Fibroblast of lung (primary cell): ENCODE data around the gene CRACR2A.

Experiments
- CTCF ChIP-seq, 2 donors: IDR thresholded peaks in 1 of 2; conservative IDR thresholded peaks in 1 of 2; 1 replicate in 1 of 2; 2 replicates in 1 of 2; pipeline ENCODE4 v1.5.1; 2011 to 2012; ENCODE audit warnings: low read length in 2 of 2, control low read depth in 1 of 2, inconsistent platforms in 1 of 2, low read depth in 1 of 2, mild to moderate bottlenecking in 1 of 2
- EZH2 ChIP-seq: IDR thresholded peaks from 2 replicates; pipeline ENCODE4 v1.5.1; 2012; ENCODE audit warnings: low read length, control low read depth, mild to moderate bottlenecking; ENCODE audit errors: missing control alignments

DNA sequence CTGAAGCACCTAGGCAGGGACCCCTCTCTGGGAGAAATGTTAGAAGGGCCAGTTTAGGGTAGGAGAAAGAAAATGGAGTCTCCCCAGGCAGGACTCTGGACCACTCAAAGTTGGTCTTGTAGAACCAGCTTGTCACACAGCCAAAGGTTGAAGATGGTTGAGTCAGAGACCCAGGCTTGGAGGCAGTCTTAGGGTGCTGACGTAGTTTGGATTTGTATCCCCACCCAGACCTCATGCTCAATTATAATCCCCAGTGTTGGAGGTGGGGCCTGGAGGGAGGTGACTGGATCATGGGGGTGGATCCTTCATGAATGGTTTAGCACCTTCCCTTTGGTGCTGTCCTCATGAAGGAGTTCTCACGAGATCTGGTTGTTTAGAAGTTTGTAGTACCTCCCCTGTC, 121.2 kb downstream of the CRACR2A start:
- TF ChIP-seq CTCF (conservative IDR thresholded peaks at IDR 0.05 in 1 of 2, IDR thresholded peaks at IDR 0.05 in 1 of 2; ENCODE audit: low read depth in 1 of 2, low read length in 2 of 2) (no peak), EZH2 (no peak)
